Esophagus squamous epithelium (tissue), 5 donors: ENCODE results near the gene RABGGTA. TPM values are rescaled to one million over a fixed set of nuclear protein-coding genes. Genes with fewer than 3 reads are reported as not detected.

Source experiments
- DNase-seq: peaks from one replicate; lab custom pipeline; 2025; lab: John Stamatoyannopoulos, UW
- H3K27ac ChIP-seq, 4 donors: fragments of 200-600 bp; sonication (generic); one replicate each; pipeline ENCODE4 v1.5.1; 2016 to 2019; ENCODE audit warnings: mild to moderate bottlenecking in 1 of 4
- H3K27me3 ChIP-seq, 4 donors: fragments of 200-600 bp; sonication (generic); 1 replicate in 3 of 4; 2 replicates in 1 of 4; pipeline versions ENCODE4 v1.5.1 to v1.6.0; 2017 to 2021; ENCODE audit warnings: antibody characterized with exemption in 1 of 4
- H3K36me3 ChIP-seq, 3 donors: fragments of 200-600 bp; sonication (generic); one replicate each; pipeline ENCODE4 v1.5.1; 2016 to 2019
- H3K4me1 ChIP-seq, 3 donors: fragments of 200-600 bp; sonication (generic); one replicate each; pipeline ENCODE4 v1.5.1; 2017 to 2019
- H3K4me3 ChIP-seq, 4 donors: fragments of 200-600 bp; sonication (generic); 1 replicate in 3 of 4; 2 replicates in 1 of 4; pipeline ENCODE4 v1.5.1; 2016 to 2019; ENCODE audit warnings: mild to moderate bottlenecking in 2 of 4, moderate library complexity in 1 of 4
- H3K9me3 ChIP-seq, 3 donors: fragments of 200-600 bp; sonication (generic); one replicate each; pipeline ENCODE4 v1.5.1; 2016 to 2019
- POLR2A ChIP-seq, 4 donors: fragments of 450-650 bp; IDR thresholded peaks; one replicate each; pipeline ENCODE4 v1.6.1; 2017; ENCODE audit warnings: antibody characterized with exemption in 4 of 4, mild to moderate bottlenecking in 4 of 4, moderate library complexity in 3 of 4
- WGBS, 2 donors: methylation state at CpG; one replicate each; pipeline ENCODE4 v1.1.5; 2018; 5-methylcytosine and 5-hydroxymethylcytosine counted together
- intact Hi-C: fragments of 100-400 bp; cut with DNase I; formaldehyde crosslinking; loops from one replicate; pipeline ENCODE4 v1.15.0; 2022
- total RNA-seq, 4 donors: library from RNA; depleted of rRNA; stranded (reverse); fragments of >200 nt; gene quantifications; one replicate each; pipeline ENCODE4 v1.1.0, GENCODE V29; 2016
- TF ChIP-seq, protein P1 (sequence below), 6 experiments: fragments of 450-650 bp in 4 of 6; fragments of 200-600 bp in 2 of 6; sonication (generic) in 2 of 6; IDR thresholded peaks; one replicate each; pipeline ENCODE4 v1.5.1; 2016 to 2019; ENCODE audit warnings: antibody characterized with exemption in 6 of 6, mild to moderate bottlenecking in 4 of 6, moderate library complexity in 4 of 6
- donor health status: DM: yes; HTN: yes; CAD: no.

RABGGTA gene
- total RNA-seq, 4 donors from 2014 or later = 68.9 to 171 (median 108) TPM

- H3K4me1 ChIP-seq = peaks cover 20 to 50% (median 33%) of the 10 kb centered on the region in 3 donors
- no peak for DNase-seq
- WGBS, 2 donors = 2 to 7% methylated on average over 17 to 26 of the region's 38 CpGs
- no peaks in the 10 kb centered on the region for H3K27me3 ChIP-seq
- TF ChIP-seq, protein P1, sequence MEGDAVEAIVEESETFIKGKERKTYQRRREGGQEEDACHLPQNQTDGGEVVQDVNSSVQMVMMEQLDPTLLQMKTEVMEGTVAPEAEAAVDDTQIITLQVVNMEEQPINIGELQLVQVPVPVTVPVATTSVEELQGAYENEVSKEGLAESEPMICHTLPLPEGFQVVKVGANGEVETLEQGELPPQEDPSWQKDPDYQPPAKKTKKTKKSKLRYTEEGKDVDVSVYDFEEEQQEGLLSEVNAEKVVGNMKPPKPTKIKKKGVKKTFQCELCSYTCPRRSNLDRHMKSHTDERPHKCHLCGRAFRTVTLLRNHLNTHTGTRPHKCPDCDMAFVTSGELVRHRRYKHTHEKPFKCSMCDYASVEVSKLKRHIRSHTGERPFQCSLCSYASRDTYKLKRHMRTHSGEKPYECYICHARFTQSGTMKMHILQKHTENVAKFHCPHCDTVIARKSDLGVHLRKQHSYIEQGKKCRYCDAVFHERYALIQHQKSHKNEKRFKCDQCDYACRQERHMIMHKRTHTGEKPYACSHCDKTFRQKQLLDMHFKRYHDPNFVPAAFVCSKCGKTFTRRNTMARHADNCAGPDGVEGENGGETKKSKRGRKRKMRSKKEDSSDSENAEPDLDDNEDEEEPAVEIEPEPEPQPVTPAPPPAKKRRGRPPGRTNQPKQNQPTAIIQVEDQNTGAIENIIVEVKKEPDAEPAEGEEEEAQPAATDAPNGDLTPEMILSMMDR (IDR thresholded peaks at IDR 0.05) = no peak
- no peak for TF ChIP-seq POLR2A (IDR thresholded peaks at IDR 0.05)
- intact Hi-C loops = no loop called here
- peaks cover 0 to 40% (median 12%) of the 10 kb centered on the region in 3 donors for H3K36me3 ChIP-seq
- H3K9me3 ChIP-seq = no peaks in the 10 kb centered on the region
- peak within 1 kb of the TSS; percentile 60 to 97 (median 71) for H3K4me3 ChIP-seq
- peak within 1 kb of the TSS; percentile 86 to 97 (median 88) for H3K27ac ChIP-seq
Measured at GRCh38 chr14:24232645-24233537, 38.5 kb downstream of the RABGGTA start, which contains the start of gene GMPR2. TSS of gene GMPR2 (plus strand) at chr14:24232929. CDS start at chr14:24233254, 325 bp downstream.

- intact Hi-C loops = no loop called here
- peak within 1 kb of the TSS; percentile 60 to 97 (median 71) for H3K4me3 ChIP-seq
- peak within 1 kb of the TSS; percentile 86 to 97 (median 88) for H3K27ac ChIP-seq
- 0 to 3% methylated on average over 10 to 14 of the region's 30 CpGs for WGBS, 2 donors
- peak; percentile 73 for DNase-seq
- no peaks in the 10 kb centered on the region for H3K9me3 ChIP-seq
- no peaks in the 10 kb centered on the region for H3K27me3 ChIP-seq
- peak in 3 of 4 donors; percentile 53 to 74 (median 63) for TF ChIP-seq POLR2A (IDR thresholded peaks at IDR 0.05)
- TF ChIP-seq, protein P1 (IDR thresholded peaks at IDR 0.05) = no peak
- H3K4me1 ChIP-seq = peaks cover 20 to 48% (median 33%) of the 10 kb centered on the region in 3 donors
- H3K36me3 ChIP-seq = peaks cover 0 to 40% (median 7%) of the 10 kb centered on the region in 3 donors
Measured at GRCh38 chr14:24232121-24232644, 39.2 kb downstream of the RABGGTA start, which contains the start of gene NEDD8. TSS of gene NEDD8 (minus strand) at chr14:24232367. CDS start at chr14:24232267, 100 bp downstream.

GRCh38 chr14:24231263-24232120, 39.9 kb downstream of the RABGGTA start:
- H3K4me3 ChIP-seq = peak overlapping the region; percentile 60 to 97 (median 71)
- no peak for TF ChIP-seq POLR2A (IDR thresholded peaks at IDR 0.05)
- TF ChIP-seq, protein P1 (IDR thresholded peaks at IDR 0.05) = no peak
- peaks cover 0 to 36% (median 0%) of the 10 kb centered on the region in 3 donors for H3K36me3 ChIP-seq
- no peak for DNase-seq
- 12% methylated on average over 15 to 18 of the region's 23 CpGs for WGBS, 2 donors
- peaks cover 20 to 48% (median 33%) of the 10 kb centered on the region in 3 donors for H3K4me1 ChIP-seq
- no peaks in the 10 kb centered on the region for H3K9me3 ChIP-seq
- peak overlapping the region; percentile 86 to 97 (median 88) for H3K27ac ChIP-seq
- intact Hi-C loops = no loop called here
- H3K27me3 ChIP-seq = no peaks in the 10 kb centered on the region

GRCh38 chr14:24228902-24229301, 42.5 kb downstream of the RABGGTA start:
- WGBS, 2 donors = 29 to 50% methylated on average over 1 of the region's 1 CpG
- no peak for DNase-seq
- Histone ChIP-seq H3K4me1 (peaks cover 20 to 34% (median 25%) of the 10 kb centered on the region in 3 donors), H3K36me3 (peaks cover 0 to 20% (median 0%) of the 10 kb centered on the region in 3 donors), H3K27me3 (no peaks in the 10 kb centered on the region), H3K9me3 (no peaks in the 10 kb centered on the region), H3K4me3 (no peak overlapping the region), H3K27ac (no peak overlapping the region)
- intact Hi-C loops = no loop called here
- TF ChIP-seq, protein P1 (IDR thresholded peaks at IDR 0.05) = no peak
- no peak for TF ChIP-seq POLR2A (IDR thresholded peaks at IDR 0.05)
